Central memory CD4-positive, alpha-beta T cell (primary cell): ENCODE data around the gene PLA2G2F.
"Not testable (repeated sequence)": the region's sequence is repeated elsewhere in the genome, so short reads cannot be mapped to it uniquely, and the experiment has no call there.

Experiments
- DNase-seq: peaks from one replicate; pipeline ENCODE4 v3.0.0; 2022

Gene PLA2G2F

GRCh38 chr1:20115479-20115878 is 23.6 kb upstream of the PLA2G2F start:
- no peak for DNase-seq

GRCh38 chr1:20115916-20116315 is 23.2 kb upstream of the PLA2G2F start:
- no peak for DNase-seq

- DNase-seq: no peak
Measured at GRCh38 chr1:20117236-20117635, 21.9 kb upstream of the PLA2G2F start.

DNA sequence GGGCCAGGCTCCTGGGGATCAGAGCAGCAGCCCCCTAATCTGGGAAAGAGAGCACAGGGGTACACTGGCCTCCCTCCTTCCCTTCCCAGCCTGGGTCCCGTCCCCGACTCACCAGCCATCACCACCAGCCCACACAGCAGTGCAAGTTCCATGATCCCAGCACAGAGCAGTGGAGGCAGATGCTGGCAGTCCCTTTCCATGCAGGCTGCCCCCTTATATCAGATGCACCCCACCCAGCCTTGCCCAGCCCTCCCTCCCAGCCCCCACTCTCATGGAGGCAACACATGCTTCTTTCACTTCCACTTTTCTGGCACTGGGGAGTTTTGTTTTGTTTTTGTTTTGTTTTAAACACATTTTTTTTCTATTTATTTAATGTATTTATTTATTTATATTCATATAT is 19.8 kb upstream of the PLA2G2F start, which contains the start of gene PLA2G2D:
Gene PLA2G2D, minus strand, starts transcription at position 190 of the 400 bp plus-strand sequence. Its CDS starts 38 bp downstream, at position 152.
- DNase-seq: no peak

DNA sequence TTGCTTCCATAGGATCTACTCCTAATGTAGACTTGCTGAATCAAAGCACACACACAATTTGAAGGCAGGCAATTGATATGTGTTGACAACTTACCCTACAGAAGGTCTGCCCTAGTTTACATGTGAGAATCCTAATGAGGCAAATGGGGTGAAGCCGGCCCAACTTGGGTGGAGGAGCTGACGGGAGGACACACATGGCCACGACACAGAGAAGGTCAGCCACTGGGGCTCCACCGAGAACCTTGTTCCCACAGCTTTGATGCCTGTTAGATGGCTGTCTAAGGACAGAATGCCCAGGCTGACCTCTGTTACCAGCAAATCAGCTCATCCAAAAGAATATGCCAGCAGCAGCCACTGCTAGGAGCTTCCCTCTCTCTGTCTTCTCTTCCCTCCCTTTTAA is 18.3 kb upstream of the PLA2G2F start:
- DNase-seq: no peak

GRCh38 chr1:20123722-20124455 is 15.2 kb upstream of the PLA2G2F start:
- no peak for DNase-seq

DNA sequence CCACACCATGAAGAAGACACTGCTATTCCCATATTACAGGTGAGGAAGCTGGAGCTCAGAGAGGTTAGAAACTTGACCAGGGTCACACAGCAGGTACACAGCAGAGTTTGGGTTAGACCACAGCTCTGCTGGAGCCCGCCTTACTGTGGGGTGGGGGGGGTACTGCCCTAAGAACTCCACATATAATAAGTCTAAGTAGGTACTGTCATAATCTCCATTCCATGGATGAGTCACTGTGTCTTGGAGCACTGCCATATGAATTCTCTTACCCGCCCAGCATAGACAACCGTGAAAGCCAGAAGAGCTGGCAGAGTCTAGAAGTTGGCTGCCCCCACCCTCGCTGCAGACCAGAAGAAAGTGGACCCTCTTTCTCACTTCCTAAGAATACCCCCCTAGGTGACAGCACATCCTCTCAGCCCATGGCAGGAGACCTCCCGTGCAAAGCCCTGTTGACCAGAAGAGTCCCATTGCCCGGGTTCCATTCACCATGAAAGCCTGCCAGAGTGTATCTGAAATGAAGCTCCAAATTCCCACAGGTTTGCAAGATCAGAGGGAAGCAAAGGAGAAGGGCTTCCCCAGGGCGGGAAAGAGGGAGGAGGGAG is 14.6 kb upstream of the PLA2G2F start:
- DNase-seq: no peak

GRCh38 chr1:20125100-20125499 is 14.0 kb upstream of the PLA2G2F start:
- DNase-seq: no peak

DNA sequence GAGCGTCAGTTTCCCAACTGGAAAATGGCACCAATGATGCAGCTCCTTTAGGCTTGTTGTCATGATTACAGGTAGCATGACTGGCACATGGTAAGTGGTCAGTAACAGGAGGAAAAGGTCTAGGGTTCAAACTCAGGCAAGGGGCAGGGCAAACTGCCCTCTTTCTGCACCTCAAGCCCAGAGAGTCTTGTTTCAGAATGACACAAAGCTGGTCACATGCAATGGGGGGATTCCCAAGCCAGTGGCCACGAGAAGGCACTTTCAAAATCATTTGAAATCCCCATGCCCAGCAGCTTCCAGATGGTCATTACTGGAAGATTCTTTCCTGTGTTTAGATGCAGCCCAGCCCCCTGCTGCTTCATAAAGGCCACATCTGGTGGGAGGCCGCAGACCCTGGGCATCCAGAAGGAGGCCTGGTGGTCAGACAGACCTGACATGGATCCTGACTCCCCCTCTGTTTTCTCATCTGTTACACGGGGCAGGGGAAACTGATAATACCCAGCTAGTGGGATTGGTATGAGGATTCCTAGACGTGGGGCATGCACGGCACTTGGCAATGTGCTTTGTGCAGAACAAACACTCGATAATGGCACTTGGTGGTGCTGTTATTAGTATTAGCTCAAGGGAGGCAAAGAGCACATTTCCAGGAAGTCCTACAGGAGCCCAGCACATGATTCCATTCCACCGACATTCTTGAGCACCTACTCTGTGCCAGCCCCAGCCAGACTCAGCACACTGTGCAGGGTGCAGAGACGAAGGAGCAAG is 12.9 kb upstream of the PLA2G2F start:
- no peak for DNase-seq

DNA sequence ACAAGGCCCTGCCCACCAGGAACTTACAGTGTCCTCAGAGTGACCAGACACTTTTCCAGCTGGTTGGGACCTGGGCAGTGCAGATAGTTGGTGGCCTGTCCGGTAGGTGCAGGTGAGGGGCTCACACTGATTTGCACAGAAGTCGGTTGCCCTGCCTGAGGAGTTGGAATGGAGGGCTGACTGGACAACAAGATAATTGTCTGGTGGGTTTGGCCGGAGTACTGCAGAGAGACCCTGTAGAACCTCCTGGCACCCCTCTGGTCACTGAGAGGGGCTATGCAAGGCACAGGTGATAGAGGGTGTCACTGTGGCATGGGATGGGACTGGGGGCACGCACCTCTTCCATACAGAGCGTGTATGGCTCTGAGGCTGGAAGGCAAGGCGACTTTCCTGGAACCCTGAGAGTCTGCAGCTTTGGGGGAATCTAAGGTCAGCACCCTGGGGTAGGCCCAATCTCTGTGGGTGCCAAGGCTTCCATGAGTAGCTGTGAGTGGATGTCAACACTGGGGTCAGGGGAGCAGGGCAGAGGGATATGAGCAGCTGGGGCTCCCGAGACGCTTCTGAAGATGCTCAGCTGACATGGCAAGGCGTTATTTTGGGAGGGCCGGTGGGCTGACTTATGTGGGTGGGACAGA is 12.2 kb upstream of the PLA2G2F start:
- DNase-seq: no peak

DNA sequence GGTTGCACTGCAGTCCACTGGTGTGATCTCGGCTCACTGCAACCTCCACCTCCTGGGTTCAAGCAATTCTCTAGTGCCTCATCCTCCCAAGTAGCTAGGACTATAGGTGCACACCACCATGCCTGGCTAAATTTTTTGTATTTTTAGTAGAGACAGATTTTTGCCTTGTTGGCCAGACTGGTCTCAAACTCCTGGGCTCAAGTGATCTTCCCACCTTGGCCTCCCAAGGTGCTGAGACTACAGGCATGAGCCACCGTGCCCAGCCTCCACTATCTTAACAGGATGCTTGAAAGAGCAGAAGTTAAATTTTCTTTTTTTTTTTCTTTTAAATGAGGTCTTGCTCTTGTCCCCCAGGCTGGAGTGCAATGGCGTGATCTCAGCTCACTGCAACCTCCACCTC is 8.6 kb upstream of the PLA2G2F start:
- DNase-seq: not testable (repeated sequence)

- no peak for DNase-seq
Measured at GRCh38 chr1:20134995-20135394, 4.1 kb upstream of the PLA2G2F start.

DNA sequence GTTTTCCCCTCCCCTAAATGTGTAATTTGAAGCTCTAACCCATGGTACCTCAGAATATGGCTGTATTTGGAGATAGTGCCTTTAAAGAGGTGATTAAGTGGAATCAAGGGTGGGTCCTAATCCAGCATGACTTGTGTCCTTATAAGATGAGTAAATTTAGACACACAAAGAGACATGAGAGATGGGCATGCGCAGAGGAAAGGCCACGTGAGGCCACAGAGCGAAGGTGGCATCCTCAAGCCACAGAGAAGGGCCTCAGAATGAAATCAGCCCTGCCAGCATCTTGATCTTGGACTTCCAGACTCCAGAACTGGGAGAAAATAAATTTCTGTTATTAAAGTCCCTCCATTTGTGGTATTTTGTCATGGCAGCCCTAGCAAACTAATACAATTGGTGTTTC is 2.9 kb upstream of the PLA2G2F start:
- no peak for DNase-seq

- DNase-seq: no peak
Measured at GRCh38 chr1:20137055-20137454, 2.1 kb upstream of the PLA2G2F start.

DNA sequence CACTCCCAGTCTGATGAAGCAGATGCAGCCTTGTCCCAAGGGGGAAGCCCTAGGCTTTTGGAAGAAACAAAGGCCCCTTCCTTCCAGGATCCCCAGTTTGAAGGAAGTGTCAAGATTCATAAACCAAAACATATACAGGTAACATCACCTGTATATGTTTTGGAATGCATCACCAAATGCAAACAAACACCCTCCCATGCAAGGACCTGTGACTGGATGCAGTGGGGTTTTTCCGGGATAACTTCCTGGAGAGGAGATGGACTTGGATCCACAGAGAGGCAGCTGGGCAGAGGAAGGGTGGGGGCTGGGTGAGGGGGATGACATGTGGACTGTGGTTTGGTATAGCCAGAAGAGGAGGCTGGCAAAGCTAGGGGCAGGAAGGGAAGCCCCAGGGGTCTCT is 1.5 kb upstream of the PLA2G2F start:
- no peak for DNase-seq

DNA sequence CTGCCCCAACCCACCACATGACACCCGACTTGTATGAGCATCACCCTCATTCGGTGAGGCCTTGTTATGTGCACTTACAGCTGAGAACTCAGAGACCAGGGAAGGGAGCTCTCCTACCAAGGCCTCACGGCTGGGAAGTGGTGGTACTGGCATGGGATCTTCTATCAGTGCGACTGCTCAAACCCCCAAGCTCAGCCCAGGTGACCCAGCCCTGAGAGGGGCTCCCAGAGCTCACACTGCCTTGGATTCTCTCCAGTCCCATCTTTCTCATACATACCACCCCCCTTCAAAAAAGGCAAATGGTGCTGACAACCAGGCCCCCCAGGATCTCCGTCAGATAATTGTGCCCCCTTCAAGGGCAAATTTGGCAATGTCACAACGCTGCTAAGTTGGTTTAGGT is 777 bp upstream of the PLA2G2F start:
- DNase-seq: no peak

DNA sequence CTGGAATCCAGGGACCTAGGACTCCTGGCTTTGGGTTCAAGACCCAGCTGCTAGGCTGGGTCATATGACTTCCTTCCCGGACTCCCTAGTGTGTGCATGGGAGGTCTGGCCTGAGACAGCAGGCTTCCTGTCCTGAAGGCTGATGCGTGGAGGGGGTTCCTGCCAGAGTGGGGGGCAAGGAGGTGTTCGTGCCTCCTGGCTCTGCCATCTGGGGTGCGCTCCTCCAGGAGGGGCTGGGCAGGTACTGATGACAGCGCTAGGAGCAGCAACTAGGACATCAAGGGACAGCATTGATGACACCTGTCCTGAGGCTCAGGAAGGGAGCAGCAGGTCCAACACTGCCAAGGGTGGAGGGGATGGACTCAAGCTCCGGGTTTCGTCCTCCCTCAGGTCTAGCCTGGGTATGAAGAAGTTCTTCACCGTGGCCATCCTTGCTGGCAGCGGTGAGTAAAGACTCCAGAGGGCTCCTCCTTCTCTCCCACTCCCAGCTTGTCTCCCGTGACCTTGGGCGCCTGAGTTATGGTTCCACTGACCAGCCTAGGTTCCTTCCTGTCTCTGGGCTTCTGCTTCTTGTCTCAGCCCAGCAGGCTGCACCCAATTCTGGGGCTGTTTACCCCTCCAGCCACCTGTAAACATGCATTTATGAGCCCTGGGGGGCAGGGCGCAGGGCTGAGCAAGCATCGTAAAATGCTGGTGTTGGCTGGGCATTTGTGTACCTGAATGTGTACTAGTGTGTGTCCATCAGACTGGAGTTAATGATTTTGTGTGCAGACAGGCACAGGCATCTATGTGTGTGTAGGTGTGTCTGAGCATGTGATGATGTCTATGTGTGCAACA is 871 bp downstream of the PLA2G2F start:
- DNase-seq: no peak

DNA sequence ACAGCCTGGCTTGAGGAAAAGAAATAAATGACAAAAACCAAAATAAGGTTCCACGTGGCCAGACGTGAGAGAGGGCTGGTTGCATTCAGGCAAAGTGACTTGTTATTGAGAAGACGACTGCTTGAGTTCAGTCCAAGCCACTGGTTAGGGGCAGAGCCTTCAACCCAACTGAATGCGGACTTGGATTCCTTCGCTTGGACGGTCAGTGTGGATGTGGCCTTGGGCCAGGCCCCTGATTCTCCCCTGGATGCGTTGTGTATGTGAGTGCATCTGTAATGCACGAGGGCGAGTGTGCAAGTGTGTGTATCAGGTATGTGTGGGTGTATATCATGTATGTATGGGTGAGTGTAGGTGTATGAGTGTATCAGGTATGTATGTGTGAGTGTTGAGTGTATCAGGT is 1.9 kb downstream of the PLA2G2F start:
- DNase-seq: no peak

DNA sequence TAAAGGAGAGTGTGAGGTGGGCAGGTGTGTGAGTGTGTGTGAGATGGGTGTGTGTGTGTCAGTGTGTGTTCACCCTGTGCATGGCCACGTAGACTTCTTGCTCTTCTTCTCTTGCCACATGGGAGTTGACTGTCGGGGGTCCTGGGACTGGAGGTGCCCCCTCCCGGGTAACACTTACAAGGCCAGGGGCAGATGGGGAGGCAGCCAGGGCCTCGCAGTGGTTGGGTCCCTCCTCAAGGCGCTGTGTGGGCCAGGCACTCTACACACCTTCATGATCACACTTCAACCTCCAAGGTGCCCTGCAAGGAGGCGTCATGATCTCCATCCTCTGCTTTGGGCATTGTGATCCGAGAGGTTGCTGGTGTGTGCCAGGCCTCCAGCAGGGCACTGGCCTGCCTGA is 2.3 kb downstream of the PLA2G2F start:
- no peak for DNase-seq

DNA sequence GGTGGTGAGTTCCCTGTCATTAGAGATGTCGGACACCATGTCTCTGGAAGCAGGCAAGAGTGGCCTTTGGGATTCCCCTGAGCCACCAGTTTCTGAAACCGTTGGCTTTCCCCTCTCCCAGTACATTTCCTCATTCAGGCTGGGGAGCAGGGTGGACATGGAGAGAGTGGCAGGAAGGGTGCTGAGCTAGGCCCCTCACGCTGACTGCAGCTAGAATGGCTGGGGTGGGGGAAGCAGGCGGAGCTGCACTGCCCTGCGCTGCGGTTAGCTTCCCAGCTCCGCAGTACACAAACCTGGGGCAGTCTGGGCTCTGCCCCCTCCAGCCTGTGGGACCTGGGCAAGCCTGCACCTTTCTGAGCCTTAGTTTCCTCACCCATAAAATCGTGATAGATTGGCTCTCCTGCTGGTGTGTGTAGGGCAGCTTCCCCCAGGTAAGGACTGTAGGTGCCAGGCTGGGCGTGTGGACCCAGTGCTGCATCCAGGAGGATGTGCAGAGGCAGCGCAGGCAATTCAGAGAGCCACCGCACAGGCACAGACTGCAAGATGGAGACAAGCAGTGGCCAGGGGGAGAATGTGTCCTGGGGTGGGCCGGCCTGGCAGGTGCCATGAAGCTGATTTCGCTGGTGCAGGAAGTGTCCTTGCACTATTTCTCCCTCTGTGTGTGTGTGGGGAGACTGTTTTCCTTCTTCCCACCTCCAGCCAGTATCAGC is 3.0 kb downstream of the PLA2G2F start:
- no peak for DNase-seq

DNA sequence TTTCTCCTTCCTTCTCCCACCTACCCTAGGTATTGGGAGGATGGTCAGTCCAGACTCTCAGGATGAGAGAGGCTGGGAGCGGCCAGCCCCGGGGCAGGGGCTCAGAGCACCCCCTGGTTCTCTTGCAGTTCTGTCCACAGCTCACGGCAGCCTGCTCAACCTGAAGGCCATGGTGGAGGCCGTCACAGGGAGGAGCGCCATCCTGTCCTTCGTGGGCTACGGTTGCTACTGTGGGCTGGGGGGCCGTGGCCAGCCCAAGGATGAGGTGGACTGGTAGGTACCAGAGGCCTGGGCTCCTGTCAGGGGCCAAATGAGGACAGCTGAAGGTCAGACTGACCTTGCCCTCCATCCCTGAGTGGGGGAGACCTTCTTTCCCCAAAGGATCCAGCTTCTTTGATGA is 4.2 kb downstream of the PLA2G2F start:
- DNase-seq: no peak
